IgD-negative memory B cell (primary cell): Measurements from ENCODE around the gene CDC14B. TPM values are rescaled to one million over a fixed set of nuclear protein-coding genes. Genes with fewer than 3 reads are reported as not detected.
"Not testable (repeated sequence)": the region's sequence is repeated elsewhere in the genome, so short reads cannot be mapped to it uniquely, and the experiment has no call there.

ENCODE experiments used
- H3K27ac Mint-ChIP-seq, 3 donors: one replicate each; pipeline ENCODE4 v1.8.0; 2020 to 2022; ENCODE audit warnings: mild to moderate bottlenecking in 3 of 3, mixed read lengths in 3 of 3, moderate library complexity in 1 of 3
- H3K27me3 Mint-ChIP-seq: one replicate; pipeline ENCODE4 v1.8.0; 2021; ENCODE audit warnings: mixed read lengths
- H3K36me3 Mint-ChIP-seq: one replicate; pipeline ENCODE4 v1.8.0; 2020; ENCODE audit warnings: mild to moderate bottlenecking, mixed read lengths
- H3K4me1 Mint-ChIP-seq, 3 donors: one replicate each; pipeline ENCODE4 v1.8.0; 2020 to 2022; ENCODE audit warnings: mixed read lengths in 3 of 3, mild to moderate bottlenecking in 1 of 3
- H3K4me3 Mint-ChIP-seq, 4 donors: one replicate each; pipeline ENCODE4 v1.8.0; 2020 to 2022; ENCODE audit warnings: mild to moderate bottlenecking in 4 of 4, mixed read lengths in 4 of 4, moderate library complexity in 3 of 4
- H3K9me3 Mint-ChIP-seq, 3 donors: one replicate each; pipeline ENCODE4 v1.8.0; 2020 to 2021; ENCODE audit warnings: mixed read lengths in 3 of 3, mild to moderate bottlenecking in 1 of 3
- polyA plus RNA-seq: library from polyadenylated mRNA; unstranded; fragments of 300-500 nt; fragmentation: Illumina TruSeq; gene quantifications from one replicate; pipeline ENCODE4 v1.2.3, GENCODE V29; 2021

Gene CDC14B
- polyA plus RNA-seq, 1 donor from 2014 or later, result 8.3 TPM

- Mint-ChIP-seq H3K36me3 (no peaks in the 10 kb centered on the region), H3K27ac (no peak overlapping the region), H3K27me3 (peaks cover 2% of the 10 kb centered on the region), H3K4me3 (no peak overlapping the region), H3K9me3 (no peaks in the 10 kb centered on the region), H3K4me1 (peaks cover 0 to 5% (median 0%) of the 10 kb centered on the region in 3 donors)
Observed at GRCh38 chr9:96585426-96585825, 34.2 kb downstream of the CDC14B start.

GRCh38 chr9:96582199-96582598, 37.4 kb downstream of the CDC14B start:
- not testable (repeated sequence) for H3K9me3 Mint-ChIP-seq, H3K36me3 Mint-ChIP-seq, H3K27ac Mint-ChIP-seq, H3K27me3 Mint-ChIP-seq, H3K4me1 Mint-ChIP-seq, H3K4me3 Mint-ChIP-seq

- Mint-ChIP-seq H3K4me1 (peaks cover 0 to 3% (median 0%) of the 10 kb centered on the region in 3 donors), H3K4me3 (no peak overlapping the region), H3K36me3 (no peaks in the 10 kb centered on the region), H3K27ac (peak overlapping the region in 1 of 3 donors; percentile 29), H3K27me3 (peaks cover 2% of the 10 kb centered on the region), H3K9me3 (no peaks in the 10 kb centered on the region)
Observed at GRCh38 chr9:96581786-96582185, 37.9 kb downstream of the CDC14B start.

- H3K27ac Mint-ChIP-seq, result no peak overlapping the region
Observed at GRCh38 chr9:96581301-96581700, 38.3 kb downstream of the CDC14B start.

GRCh38 chr9:96574931-96575351, 44.7 kb downstream of the CDC14B start:
- H3K4me3 Mint-ChIP-seq, result no peak overlapping the region

More at GRCh38 chr9:96581301-96581700, 38.3 kb downstream of the CDC14B start:
- H3K4me1 Mint-ChIP-seq, result peaks cover 0 to 3% (median 0%) of the 10 kb centered on the region in 3 donors
- H3K36me3 Mint-ChIP-seq, result no peaks in the 10 kb centered on the region
- H3K4me3 Mint-ChIP-seq, result no peak overlapping the region
- peaks cover 2% of the 10 kb centered on the region for H3K27me3 Mint-ChIP-seq
- H3K9me3 Mint-ChIP-seq, result no peaks in the 10 kb centered on the region

GRCh38 chr9:96574455-96574854, 45.2 kb downstream of the CDC14B start:
- no peaks in the 10 kb centered on the region for H3K4me1 Mint-ChIP-seq
- peaks cover 5% of the 10 kb centered on the region for H3K27me3 Mint-ChIP-seq
- H3K36me3 Mint-ChIP-seq, result peaks cover 3% of the 10 kb centered on the region
- no peak overlapping the region for H3K4me3 Mint-ChIP-seq
- no peak overlapping the region for H3K27ac Mint-ChIP-seq
- H3K9me3 Mint-ChIP-seq, result no peaks in the 10 kb centered on the region

More at GRCh38 chr9:96574931-96575351, 44.7 kb downstream of the CDC14B start:
- peaks cover 5% of the 10 kb centered on the region for H3K27me3 Mint-ChIP-seq
- no peak overlapping the region for H3K27ac Mint-ChIP-seq
- H3K4me1 Mint-ChIP-seq, result no peaks in the 10 kb centered on the region
- H3K36me3 Mint-ChIP-seq, result peaks cover 3% of the 10 kb centered on the region
- H3K9me3 Mint-ChIP-seq, result no peaks in the 10 kb centered on the region

GRCh38 chr9:96567203-96567700, 52.4 kb downstream of the CDC14B start:
- H3K36me3 Mint-ChIP-seq, result no peaks in the 10 kb centered on the region

GRCh38 chr9:96566498-96567202, 53.0 kb downstream of the CDC14B start:
- peak overlapping the region; percentile 25 to 86 (median 86) for H3K27ac Mint-ChIP-seq
- no peaks in the 10 kb centered on the region for H3K36me3 Mint-ChIP-seq
- peaks cover 1% of the 10 kb centered on the region for H3K27me3 Mint-ChIP-seq
- H3K4me1 Mint-ChIP-seq, result peaks cover 16 to 23% (median 16%) of the 10 kb centered on the region in 3 donors
- H3K4me3 Mint-ChIP-seq, result peak overlapping the region; percentile 86 to 95 (median 90)
- no peaks in the 10 kb centered on the region for H3K9me3 Mint-ChIP-seq

More at GRCh38 chr9:96567203-96567700, 52.4 kb downstream of the CDC14B start:
- Mint-ChIP-seq H3K9me3 (no peaks in the 10 kb centered on the region), H3K27ac (peak overlapping the region; percentile 25 to 89 (median 86)), H3K4me3 (peak overlapping the region; percentile 86 to 95 (median 90)), H3K4me1 (peaks cover 16 to 23% (median 16%) of the 10 kb centered on the region in 3 donors), H3K27me3 (peaks cover 1% of the 10 kb centered on the region)

GRCh38 chr9:96565671-96566497, 53.8 kb downstream of the CDC14B start:
- Mint-ChIP-seq H3K27me3 (peaks cover 1% of the 10 kb centered on the region), H3K36me3 (no peaks in the 10 kb centered on the region)

GRCh38 chr9:96564217-96564616, 55.4 kb downstream of the CDC14B start:
- Mint-ChIP-seq H3K36me3 (peaks cover 3% of the 10 kb centered on the region), H3K4me3 (peak overlapping the region in 1 of 4 donors; percentile 88), H3K27ac (peak overlapping the region in 2 of 3 donors; percentile 9 to 18), H3K4me1 (peaks cover 16 to 23% (median 20%) of the 10 kb centered on the region in 3 donors), H3K27me3 (no peaks in the 10 kb centered on the region), H3K9me3 (no peaks in the 10 kb centered on the region)

More at GRCh38 chr9:96565671-96566497, 53.8 kb downstream of the CDC14B start:
- peaks cover 16 to 23% (median 16%) of the 10 kb centered on the region in 3 donors for H3K4me1 Mint-ChIP-seq
- no peaks in the 10 kb centered on the region for H3K9me3 Mint-ChIP-seq
- peak overlapping the region; percentile 25 to 86 (median 86) for H3K27ac Mint-ChIP-seq
- peak overlapping the region; percentile 86 to 95 (median 90) for H3K4me3 Mint-ChIP-seq

- H3K4me3 Mint-ChIP-seq, result no peak overlapping the region
- H3K27me3 Mint-ChIP-seq, result no peaks in the 10 kb centered on the region
- H3K36me3 Mint-ChIP-seq, result peaks cover 7% of the 10 kb centered on the region
- H3K4me1 Mint-ChIP-seq, result peaks cover 3 to 15% (median 10%) of the 10 kb centered on the region in 3 donors
- peak overlapping the region in 1 of 3 donors; percentile 2 for H3K27ac Mint-ChIP-seq
- peaks cover 0 to 2% (median 0%) of the 10 kb centered on the region in 3 donors for H3K9me3 Mint-ChIP-seq
Observed at GRCh38 chr9:96559339-96559943, 60.2 kb downstream of the CDC14B start.

GRCh38 chr9:96557921-96558320, 61.7 kb downstream of the CDC14B start:
- Mint-ChIP-seq H3K4me1 (peaks cover 5 to 11% (median 10%) of the 10 kb centered on the region in 3 donors), H3K27me3 (no peaks in the 10 kb centered on the region), H3K9me3 (peaks cover 0 to 2% (median 0%) of the 10 kb centered on the region in 3 donors), H3K27ac (no peak overlapping the region), H3K4me3 (no peak overlapping the region), H3K36me3 (peaks cover 7% of the 10 kb centered on the region)

GRCh38 chr9:96556701-96557461, 62.8 kb downstream of the CDC14B start:
- Mint-ChIP-seq H3K27ac (no peak overlapping the region), H3K36me3 (peaks cover 7% of the 10 kb centered on the region), H3K27me3 (no peaks in the 10 kb centered on the region), H3K4me1 (peaks cover 5 to 11% (median 10%) of the 10 kb centered on the region in 3 donors), H3K4me3 (no peak overlapping the region), H3K9me3 (peaks cover 0 to 2% (median 0%) of the 10 kb centered on the region in 3 donors)
